ENCODE data around the gene LRP1B.

The LRP1B gene

DNA sequence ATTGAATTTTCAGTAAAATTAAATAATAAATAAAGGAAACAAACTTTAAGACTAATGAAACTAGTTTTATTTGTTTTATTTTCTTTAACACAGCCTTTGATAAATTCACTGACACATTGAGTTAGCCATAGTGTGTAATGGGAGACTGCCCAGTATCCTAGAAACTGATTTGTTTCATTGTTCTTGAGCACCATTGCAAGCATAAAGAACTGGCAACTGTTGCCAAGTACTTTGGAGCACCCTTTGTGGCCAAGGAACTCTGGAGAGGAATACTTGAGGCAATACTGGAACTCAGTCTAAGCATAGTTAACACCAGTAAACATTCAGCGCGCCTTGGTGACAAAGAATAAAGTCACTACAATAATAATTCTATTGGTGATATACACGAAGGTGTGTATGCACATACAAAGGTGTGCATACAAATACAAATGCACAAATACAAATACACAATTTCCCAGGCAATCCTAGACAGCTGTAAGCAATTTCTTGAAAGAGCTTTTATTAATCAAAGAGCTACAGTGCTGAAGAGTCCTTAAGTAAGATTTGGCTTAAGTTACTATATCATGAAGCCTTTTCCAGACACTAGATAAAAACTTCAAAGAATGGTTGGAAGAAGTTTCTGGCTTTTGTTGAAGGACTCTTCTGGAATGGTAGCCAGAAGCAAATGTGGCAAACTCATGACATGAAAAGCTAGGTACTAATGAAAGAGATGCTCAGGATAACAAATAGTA is 1371.2 kb downstream of the LRP1B start:
- DNase-seq, result no peak

DNA sequence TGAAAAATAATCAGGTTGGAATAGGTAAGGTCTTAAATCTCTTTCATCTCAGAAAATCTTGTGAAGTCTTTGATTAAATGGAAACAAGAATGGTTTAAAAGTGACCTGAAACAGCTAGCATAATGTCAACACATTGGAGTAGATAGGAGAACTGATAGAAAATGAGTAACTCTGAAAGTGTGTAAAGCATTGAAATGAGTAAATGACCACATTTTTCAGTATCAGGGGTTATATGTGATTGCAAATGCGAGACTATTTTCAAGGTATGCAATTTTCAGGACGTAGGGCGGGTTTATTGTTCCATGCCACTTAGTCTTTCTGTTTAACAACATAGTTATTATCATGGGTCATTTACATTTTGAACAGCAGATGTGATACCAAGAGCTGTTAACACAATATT is 1383.2 kb downstream of the LRP1B start:
- DNase-seq, result no peak

DNA sequence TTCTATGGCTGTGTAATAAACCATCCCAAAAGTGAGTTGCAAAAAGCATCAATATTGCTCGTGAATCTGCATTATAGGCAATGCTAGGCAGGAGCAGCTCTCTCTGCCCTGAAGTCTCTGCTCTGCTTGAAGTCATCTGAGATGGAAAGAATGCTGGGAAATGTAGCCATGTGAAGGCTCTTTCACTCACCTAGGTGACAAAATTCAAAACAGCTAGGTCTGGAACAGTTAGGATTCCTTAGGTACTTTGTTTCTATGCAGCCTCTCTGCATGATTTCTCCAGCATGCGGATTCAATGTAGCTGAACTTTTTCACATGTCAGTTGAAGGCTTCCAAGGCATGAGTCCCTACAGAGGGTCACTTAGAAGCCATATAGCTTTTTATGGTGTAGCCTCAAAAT is 1383.7 kb downstream of the LRP1B start:
- no peak for DNase-seq

DNA sequence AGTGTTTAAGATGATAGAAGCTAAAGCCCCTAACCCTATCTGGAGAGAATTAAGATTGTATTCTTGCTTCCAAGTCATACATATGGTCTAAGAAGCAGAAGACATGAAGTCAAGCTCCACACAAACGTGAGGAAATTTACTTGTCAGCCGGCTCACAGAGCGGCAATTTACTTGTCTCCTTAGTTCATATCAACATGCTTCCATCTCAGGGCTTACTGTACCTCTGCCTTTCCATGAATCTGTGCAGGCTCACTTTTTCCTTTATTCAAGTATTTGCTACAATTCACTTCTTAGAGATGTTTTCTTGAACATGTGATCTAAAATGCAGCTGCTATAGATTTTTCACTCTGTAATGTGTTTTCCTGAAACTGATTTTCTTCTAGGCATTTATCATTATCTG is 1386.4 kb downstream of the LRP1B start:
- DNase-seq, result no peak

- no peak for DNase-seq
Measured at GRCh38 chr2:140737006-140737405, 1393.8 kb downstream of the LRP1B start.

DNA sequence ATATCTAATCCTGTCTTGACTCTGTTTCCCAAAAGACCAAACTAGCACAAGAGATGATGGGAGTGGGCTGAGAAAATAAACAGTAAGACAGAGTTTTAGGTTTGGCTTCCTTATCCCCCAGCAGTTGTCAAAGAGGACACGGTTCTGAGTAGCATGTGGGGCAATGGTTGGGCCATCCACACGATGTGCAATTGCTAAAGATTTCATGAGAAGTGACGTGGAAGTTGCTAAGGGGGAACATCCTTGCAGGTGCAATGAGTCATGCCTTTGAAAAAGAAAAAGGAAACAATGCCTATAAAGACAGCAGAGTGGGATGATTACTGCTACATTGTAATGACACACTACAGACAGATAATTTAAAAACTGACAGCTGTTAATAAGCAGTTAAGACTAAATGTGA is 1395.8 kb downstream of the LRP1B start:
- no peak for DNase-seq

- DNase-seq, result no peak
Measured at GRCh38 chr2:140718999-140719398, 1411.8 kb downstream of the LRP1B start.

DNA sequence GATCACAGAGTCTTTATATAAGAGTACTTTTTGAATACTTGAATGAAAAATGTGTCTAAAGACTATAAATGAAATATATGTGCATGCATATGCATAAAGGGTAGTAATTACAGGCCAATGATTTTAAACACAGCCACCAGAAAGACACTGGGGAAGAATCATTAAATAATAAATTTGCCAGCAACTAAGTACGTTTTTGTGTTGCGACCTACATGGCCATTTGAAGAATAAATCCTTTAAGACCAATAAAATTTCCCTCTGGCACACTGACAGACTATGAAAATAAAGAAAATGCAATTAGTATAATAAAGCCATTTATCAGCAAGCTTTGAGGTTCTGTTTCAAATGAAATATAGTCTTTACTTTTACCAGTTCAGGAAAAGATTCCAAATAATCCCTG is 1413.3 kb downstream of the LRP1B start:
- no peak for DNase-seq

GRCh38 chr2:140714586-140714985 is 1416.2 kb downstream of the LRP1B start:
- DNase-seq, result no peak

GRCh38 chr2:140711867-140712266 is 1418.9 kb downstream of the LRP1B start:
- no peak for DNase-seq

DNA sequence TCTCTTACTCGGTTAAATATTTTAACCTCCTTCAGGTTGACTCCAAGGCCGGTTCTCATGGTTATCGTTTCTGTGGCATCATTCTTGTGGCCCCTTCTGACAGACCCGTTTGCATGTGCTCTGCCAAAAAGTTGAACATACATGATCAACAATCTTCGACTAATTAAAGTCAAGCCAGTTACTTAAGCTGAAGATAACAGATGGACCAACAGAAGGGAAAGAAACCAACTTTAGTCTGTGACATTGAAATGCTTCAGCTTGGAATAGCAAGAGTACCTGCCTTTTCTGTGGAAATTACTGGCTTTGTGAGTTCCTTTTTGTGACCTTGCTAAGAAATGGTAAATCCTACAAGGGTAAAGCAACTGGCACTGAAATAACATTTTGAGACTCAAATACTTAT is 1429.1 kb downstream of the LRP1B start:
- DNase-seq, result no peak

- DNase-seq, result no peak
Measured at GRCh38 chr2:140698636-140699035, 1432.2 kb downstream of the LRP1B start.

- DNase-seq, result no peak
Measured at GRCh38 chr2:140696449-140696848, 1434.4 kb downstream of the LRP1B start.

GRCh38 chr2:140695155-140695554 is 1435.7 kb downstream of the LRP1B start:
- no peak for DNase-seq

DNA sequence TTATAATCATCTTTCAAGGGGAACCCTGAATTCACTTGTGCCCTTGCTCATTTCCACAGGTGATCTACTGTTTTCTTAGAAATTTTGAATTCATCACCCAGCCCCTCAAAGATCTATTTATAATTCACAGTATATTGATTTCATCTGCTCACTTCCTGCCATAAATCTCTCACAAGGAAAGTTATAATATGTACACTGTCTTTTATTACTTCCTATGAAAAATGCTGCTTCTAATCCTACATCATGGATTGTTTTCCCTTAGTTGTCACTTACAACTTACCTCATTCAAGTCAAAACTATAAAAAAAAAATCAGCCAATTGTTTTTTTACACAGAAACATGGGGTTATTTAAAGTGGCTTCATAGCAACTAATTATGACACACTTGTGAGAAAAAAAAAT is 1443.0 kb downstream of the LRP1B start:
- no peak for DNase-seq

- DNase-seq, result no peak
Measured at GRCh38 chr2:140683658-140684057, 1447.2 kb downstream of the LRP1B start.

DNA sequence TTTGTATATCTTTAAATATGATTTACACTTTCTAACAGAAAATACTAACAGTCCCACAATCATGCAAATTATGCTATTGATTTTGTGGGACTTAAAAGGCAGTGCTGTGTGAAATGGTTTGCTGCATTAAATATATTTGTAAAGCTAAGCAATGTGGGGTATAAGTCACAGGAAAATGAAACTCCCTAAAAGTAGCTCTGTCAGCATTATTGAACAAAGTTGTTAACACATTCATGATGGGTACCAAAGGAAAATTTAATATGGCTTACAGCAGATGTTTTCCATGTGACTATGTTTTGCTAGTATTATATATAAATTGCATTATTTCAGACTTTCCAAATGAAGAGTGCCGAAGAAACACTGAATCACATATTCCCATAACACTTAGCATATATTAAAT is 1450.0 kb downstream of the LRP1B start:
- no peak for DNase-seq

- DNase-seq, result no peak
Measured at GRCh38 chr2:140679752-140680151, 1451.1 kb downstream of the LRP1B start.

DNA sequence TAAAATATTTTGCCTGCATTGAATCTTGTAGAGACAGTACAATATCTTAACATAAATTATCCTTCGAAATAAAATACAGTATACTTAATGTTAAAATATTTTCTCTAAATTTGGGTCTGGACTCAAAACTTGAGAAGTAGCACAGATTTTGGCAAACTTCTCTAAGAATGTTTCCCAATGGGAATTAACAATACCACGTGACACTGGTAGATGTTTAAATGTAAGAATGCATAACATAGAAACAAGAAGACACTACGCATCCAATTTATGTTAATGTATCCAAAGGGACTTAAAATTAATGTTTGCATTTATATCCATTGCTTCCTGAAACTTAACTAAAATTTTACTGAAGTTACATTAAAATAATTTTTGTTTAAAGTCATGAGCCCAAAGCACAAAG is 1460.9 kb downstream of the LRP1B start:
- DNase-seq, result no peak

DNA sequence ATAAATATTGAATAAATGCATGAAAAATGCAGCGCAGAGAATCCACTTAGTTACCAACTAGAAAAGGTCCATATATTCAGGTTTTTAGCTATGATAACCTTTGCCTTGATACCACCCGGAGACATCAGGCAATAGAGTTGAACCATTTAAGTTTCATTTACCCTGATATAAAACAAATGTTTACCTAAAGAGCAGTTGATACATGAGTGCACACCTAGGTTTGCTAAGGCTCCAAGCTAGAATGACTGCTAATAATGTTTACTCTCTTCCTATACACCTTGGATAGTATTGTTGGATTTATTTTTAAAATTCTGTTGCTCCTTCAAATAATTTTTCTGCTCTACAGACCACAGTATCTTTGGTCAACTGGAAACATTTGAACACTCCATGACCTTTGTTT is 1463.6 kb downstream of the LRP1B start:
- DNase-seq, result no peak

DNA sequence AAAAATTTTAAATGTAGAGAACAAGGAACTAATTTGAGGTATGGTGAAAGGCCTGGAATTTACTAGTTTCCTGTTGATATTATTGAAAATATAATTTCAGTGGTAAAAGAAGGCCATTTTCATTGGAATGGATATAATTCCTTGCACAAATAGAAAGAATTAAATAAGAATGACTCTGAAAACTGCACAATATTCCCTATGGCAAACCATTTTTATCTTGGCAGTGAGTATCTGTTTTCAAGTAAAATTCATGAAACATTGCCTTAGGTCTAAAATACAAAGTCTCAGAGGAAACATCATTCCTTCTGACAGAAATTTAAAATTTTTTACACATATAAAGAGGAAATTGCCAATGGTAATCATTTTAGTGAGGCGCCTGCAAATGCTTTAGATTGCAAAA is 1468.3 kb downstream of the LRP1B start:
- no peak for DNase-seq

- DNase-seq, result no peak
Measured at GRCh38 chr2:140658760-140659692, 1471.8 kb downstream of the LRP1B start.

DNA sequence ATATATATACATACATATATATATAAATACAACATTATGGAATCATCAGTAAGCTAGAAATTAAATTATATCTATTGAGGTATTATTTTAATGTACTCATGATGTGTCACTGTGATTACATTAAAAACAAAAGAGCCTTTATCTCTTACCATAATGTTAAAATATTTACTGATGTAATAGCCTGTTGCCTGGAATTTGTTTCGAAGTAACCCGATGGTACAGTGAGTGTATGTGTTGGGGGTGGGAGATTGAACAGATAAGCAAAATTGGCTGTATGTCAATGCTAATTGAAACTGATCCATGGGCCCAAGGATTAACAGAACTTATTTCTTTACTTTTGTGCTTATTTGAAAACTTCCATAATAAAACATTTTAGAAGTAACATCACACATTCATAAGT is 1473.2 kb downstream of the LRP1B start:
- DNase-seq, result no peak

- no peak for DNase-seq
Measured at GRCh38 chr2:140654565-140654964, 1476.3 kb downstream of the LRP1B start.
